LNCAP (cell line): ENCODE data around the gene FRMD1.

Experiments used
- TF ChIP-seq, protein P1 (sequence below): fragments of 450-650 bp; IDR thresholded peaks from 2 replicates; pipeline ENCODE4 v1.5.1; 2017; ENCODE audit warnings: mild to moderate bottlenecking

The FRMD1 gene

DNA sequence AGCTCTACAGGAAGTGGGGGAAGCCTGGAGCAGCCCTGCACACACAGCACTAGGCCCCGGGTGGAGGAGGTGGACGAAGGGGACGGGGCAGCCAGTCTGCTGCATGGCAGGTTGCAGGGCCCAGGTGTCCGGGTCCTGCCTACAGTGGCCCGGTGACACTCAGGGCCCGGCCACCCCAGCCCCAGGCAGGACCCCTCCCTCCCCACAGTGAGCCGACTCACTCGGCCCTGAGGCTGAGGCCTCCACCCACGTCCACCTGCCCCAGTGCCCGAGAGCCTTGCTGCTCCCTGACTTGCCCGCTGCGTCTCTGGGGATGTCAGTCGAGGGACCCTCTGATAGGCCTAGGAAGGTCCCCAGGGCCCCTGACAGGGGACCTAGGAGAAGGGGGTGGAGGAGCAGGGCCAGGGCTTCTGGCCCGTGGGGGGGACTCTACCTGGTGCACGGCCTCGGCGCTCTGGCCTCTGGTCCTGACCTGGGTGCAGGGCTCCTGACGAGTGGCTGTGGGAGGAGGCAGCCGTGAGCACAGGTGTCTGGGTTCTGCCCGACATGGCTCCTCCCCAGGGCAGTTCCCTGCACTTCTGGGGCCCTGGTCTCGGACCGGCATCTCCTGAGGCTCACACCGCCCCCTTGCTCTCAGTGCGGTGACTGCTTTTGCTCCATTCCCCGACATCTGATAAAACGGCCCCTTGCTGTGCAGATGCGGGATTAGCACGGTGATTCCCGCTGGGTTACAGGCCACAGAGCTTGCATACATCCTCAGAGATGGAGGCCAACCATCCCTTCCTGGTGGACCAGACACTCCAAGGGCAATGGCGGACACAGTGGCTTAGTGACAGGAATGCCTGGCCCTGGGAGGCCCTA, 20.1 kb downstream of the FRMD1 start:
- TF ChIP-seq, protein P1, sequence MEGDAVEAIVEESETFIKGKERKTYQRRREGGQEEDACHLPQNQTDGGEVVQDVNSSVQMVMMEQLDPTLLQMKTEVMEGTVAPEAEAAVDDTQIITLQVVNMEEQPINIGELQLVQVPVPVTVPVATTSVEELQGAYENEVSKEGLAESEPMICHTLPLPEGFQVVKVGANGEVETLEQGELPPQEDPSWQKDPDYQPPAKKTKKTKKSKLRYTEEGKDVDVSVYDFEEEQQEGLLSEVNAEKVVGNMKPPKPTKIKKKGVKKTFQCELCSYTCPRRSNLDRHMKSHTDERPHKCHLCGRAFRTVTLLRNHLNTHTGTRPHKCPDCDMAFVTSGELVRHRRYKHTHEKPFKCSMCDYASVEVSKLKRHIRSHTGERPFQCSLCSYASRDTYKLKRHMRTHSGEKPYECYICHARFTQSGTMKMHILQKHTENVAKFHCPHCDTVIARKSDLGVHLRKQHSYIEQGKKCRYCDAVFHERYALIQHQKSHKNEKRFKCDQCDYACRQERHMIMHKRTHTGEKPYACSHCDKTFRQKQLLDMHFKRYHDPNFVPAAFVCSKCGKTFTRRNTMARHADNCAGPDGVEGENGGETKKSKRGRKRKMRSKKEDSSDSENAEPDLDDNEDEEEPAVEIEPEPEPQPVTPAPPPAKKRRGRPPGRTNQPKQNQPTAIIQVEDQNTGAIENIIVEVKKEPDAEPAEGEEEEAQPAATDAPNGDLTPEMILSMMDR, result no peak

DNA sequence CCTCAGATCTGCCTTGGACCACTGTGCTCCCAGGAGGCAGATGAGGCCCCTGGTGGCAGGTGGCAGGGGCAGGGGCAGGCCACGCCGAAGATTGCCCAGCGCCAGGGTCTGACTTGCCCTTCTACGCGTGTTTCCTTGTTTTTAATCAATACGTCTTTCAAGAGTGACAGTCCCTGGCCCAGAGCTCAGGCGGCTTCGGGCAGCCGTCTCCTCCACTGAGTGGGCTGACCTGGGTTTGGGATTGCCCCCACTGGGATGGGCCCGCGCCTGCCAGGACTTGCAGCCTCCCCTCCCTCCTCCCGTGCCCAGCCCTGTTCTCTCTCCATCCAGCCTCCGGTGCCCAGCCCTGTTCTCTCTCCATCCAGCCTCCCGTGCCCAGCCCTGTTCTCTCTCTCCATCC, 21.2 kb downstream of the FRMD1 start:
- TF ChIP-seq, protein P1, result no peak

DNA sequence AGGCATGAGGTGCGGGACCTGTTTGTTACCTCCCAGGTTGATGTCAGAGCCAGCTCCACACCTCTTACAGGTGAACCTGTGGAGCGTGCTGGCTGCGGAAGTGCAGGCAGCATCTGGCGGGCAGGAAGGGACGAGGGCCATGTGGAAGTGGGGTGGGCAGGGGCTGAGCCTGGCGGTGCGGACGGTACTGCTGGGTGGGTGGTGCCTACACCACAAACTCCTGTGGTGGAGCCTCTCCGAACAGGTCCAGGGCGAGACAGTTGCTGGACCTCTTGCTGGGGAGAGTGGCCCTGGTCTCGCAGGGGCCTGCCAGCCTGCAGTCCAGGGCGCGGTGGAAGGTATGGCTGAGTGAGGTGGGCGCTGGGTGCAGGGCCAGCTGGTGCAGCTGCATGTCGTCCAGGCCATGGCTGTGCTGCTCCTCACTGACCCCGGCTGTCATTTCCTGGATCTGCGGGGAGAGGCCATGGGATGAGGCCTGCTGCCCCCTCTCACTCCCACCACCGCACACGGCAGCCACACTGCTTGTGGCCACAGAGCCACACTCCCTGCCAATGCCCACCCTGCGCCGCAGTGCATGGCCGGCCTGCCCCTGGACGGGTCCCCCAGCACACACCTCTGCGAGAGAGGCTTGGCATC, 22.0 kb downstream of the FRMD1 start:
- TF ChIP-seq, protein P1, result no peak

DNA sequence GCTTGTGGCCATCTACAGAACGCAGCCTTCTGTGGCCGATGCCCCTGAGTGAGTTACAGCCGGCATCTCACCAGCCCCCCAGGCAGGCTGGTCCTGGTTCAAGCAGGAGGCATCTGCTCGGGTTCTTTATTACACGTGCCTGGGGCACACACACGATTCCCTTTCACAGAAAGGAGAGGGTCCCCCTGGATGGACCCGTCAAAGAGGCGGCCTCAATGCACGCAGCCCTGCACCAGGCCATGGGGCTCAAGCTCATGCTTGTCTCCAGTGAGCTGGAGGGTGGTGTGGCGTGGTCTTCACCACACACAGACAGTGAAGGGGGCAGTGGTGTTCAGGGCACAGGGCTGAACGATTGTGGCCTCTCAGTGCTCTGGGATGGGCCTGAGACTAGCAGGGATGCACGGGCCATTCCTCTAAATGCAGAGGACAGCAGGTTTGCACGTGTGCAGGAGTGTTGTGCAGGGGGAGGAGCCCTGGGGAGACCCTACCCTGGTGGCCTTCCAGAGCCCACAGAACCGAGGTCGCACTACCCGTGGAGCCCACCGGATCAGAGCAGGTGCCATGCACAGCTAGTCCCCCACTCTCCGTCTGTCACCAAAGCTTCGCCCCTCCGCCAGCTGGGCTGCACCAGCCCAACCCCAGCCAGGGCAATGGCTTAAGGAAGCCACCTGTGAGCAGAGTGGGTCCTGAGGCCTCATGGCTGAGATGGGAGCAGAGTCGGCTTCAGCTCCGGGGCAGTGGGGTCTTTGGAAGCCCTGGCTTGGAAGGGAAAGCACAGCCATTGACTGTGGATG, 23.1 kb downstream of the FRMD1 start:
- TF ChIP-seq, protein P1, result no peak

DNA sequence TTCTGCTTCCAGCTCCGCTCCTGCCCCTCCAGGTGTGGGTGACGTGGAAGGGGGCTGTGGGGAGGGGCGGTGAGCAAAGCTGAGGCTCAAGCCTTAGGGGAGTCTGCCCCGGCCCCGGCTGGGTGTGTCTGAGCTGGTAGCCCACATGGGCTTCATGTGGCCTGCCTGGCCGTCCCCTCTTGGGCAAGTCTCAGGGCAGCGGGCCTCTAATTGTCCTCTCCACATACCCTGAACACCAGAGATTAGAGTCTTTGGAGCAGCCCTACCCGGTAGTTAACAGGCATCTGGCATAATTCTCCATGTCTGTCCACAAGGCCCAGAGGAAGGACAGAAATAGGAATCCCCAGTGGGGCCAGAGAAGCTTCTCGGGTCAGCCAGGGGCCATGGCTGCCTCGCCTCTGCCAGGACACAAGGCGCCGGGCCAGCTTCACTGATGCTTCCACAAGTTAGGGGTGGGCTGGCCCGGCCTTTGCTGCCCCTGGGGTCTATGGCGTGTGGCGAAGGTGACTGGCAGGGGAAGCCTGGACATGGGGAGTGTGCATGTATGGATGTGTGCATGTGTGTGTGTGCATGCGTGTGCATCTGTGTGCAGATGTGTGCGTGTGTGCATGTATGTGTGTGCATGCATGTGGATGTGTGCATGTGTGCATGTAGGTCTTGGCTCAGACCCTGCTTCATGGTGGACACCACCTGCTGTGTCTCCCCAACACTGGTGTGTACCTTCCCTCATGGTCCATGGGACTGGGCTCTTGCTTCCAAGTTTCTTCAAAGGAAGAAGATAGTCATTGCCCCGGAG, 24.0 kb downstream of the FRMD1 start:
- TF ChIP-seq, protein P1, result no peak

DNA sequence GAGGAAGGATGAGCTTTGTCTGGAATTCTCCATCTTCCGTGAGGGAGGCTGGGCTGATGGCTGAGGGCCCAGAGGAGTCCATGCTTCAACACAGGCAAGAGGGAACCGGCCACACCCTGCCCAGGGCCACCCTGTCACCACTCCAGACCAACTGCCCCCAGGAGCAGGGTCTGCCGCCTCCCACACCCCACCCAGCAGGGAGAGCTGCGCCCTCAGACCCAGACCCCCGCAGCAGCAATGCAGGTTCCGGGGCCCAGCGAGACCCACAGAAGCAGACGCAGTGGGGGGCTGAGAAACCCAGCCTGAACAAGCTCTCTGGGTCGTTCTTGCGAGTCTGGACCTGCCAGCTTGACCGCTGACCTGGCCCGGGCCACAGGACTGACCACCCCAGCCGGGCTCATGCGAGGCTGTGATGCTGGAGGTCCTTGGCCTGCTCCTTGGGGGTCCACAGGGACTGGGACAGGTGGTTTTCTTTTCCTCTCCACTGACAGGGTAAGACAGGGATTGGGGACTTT, 25.0 kb downstream of the FRMD1 start:
- TF ChIP-seq, protein P1, result no peak
